Posterior cingulate gyrus (tissue), 11 donors: Measurements from ENCODE around the gene COL25A1.
A peak's percentile ranks its signal among the peaks of the same experiment; 100 is the strongest.

Source experiments
- DNase-seq, 10 donors: peaks; one replicate each; pipeline versions ENCODE4 v3.0.0 to v3.0.0-alpha.2; 2020 to 2021; ENCODE audit warnings: mixed read lengths in 3 of 10
- intact Hi-C: fragments of 100-400 bp; cut with DNase I; formaldehyde crosslinking; loops from one replicate; pipeline ENCODE4 v1.15.1; 2023

Gene COL25A1

DNA sequence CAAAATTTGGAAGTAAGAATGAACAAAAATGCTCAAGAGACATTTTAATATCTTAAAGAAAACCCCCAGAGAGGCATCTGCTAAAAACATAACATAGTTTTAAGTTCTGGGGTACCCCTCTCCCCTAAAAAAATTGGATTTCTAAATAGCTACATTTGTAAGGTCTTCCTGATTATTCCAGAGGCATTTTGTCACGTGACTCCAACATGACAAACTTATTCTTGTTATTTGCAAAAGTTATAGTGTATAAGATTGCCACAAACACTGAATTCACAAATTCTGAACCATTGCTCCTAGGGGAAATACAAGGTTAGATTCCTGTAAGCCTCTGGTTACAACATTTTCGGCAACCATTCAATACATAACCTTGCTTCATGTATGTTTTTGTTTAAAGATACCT, 73.4 kb downstream of the COL25A1 start:
- intact Hi-C loops, result no loop called here
- DNase-seq, result no peak

- no peak for DNase-seq
- intact Hi-C loops, result no loop called here
Observed at GRCh38 chr4:109218288-109218687, 84.2 kb downstream of the COL25A1 start.

- intact Hi-C loops, result no loop called here
- no peak for DNase-seq
Observed at GRCh38 chr4:109216085-109216696, 86.3 kb downstream of the COL25A1 start.

DNA sequence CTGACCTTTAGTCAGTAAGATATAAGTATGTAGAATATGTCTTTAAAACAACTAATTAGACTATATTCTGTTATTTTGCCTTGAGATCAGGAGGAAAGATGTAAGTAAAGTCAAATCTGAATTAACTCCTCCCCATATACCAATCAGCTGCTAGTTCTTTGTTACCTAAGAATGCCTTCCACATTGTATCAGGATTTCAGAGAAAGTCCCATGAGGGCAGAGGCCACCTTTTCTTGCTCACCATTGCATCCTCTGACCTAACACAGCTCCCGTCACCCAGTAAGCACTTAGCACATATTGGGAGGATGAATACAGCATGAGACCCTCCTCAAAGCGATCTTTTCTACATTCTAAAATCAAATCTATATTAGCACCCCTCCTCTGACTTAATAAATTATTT, 87.0 kb downstream of the COL25A1 start:
- intact Hi-C loops, result no loop called here
- DNase-seq, result no peak

GRCh38 chr4:109214622-109215301, 87.7 kb downstream of the COL25A1 start:
- intact Hi-C loops, result no loop called here
- DNase-seq, result no peak

GRCh38 chr4:109213056-109213455, 89.4 kb downstream of the COL25A1 start:
- intact Hi-C loops, result no loop called here
- no peak for DNase-seq

GRCh38 chr4:109211671-109212070, 90.8 kb downstream of the COL25A1 start:
- no peak for DNase-seq
- intact Hi-C loops, result no loop called here

DNA sequence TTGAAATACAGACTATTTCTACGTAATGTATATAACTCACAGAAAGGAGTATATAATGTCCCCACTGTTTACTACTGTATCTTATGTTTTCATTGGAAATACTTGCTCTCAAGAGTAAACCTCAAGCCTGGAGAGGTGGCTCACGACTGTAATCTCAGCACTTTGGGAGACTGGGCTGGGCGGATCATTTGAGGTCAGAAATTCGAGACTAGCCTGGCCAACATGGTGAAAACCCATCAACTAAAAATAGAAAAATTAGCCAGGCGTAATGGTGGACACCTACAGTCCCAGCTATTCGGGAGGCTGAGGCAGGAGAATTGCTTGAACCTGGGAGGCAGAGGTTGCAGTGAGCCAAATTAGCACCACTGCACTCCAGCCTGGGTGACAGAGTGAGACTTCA, 92.8 kb downstream of the COL25A1 start:
- intact Hi-C loops, result no loop called here
- DNase-seq, result peak in 1 of 10 donors; percentile 49

- no peak for DNase-seq
- intact Hi-C loops, result no loop called here
Observed at GRCh38 chr4:109207898-109208297, 94.6 kb downstream of the COL25A1 start.

DNA sequence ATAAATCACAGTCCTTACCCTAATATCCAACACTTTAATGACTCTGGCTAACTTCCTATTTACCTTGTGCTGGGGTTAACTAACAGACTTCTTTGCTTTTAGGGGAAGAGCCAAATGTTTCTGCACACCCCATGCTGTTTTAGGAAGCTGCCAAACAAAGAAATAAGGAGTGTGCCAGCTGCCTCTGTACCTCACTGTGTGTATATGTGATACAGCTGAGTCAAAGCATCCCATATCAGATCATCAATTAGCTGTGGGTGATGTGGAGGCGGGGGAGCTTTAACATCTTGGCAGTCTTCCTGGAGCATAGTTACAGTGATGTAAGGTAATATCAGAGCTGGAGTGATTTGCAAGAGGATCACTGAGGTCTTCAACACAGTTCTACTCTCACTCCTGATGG, 95.4 kb downstream of the COL25A1 start:
- intact Hi-C loops, result no loop called here

DNA sequence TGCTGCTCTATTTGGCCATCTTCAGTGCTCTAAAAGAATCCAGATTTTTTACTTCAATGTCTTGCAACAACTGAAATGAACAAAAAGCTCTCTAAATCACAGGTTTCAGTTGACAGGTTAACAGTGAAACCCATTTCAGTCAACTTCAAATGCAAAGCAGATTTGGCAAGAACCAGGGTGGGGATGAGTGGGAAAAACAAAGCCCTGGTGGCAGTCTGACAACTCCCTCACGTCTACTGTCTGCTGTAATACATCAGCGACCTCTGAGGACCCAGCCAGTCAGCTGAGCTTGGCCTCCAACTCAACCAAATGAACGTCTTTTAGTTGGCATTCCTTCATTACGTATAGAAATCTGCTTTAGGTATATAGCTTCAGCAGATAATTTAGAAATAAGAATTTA, 95.8 kb downstream of the COL25A1 start:
- intact Hi-C loops, result no loop called here
- DNase-seq, result no peak

More for the DNA sequence above, 95.4 kb downstream of the COL25A1 start:
- DNase-seq, result no peak

DNA sequence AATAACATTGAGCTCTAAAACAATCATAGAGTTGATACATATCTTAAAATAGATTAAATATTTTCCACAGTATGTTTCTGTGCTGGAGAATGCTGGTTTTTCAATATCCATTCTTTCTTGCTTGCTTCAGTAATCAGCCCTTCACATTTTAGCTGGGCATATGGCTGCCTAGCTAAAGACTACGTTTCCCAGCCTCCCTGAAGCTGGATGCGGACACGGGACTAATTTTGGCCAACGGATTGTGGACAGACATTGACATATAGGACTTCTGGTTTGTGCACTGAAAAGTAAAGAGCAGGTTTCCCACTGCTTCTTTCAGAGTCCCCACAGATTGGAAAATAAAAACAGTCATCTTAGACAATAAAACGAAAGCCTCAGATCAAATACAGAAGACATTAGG, 97.3 kb downstream of the COL25A1 start:
- intact Hi-C loops, result no loop called here
- DNase-seq, result no peak

GRCh38 chr4:109199585-109199984, 102.9 kb downstream of the COL25A1 start:
- no peak for DNase-seq
- intact Hi-C loops, result no loop called here

DNA sequence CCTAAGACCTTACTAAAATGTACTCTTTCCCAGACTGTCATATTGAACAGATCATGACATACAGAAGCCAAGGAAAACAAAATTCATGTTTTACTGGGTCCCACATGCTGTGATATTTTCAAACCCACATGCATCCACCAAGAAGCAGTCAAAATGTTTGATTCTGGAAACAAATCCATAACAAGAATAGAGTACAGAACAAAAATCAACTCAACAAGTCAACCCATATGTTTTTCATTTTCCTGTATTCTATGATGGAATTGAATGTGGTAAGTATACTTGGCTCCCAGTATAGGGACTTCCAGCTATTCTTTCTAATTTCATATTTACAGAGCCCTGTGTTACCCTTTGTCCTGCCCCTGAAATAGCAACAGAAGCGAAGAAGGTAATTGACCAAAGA, 106.8 kb downstream of the COL25A1 start:
- intact Hi-C loops, result no loop called here
- no peak for DNase-seq

DNA sequence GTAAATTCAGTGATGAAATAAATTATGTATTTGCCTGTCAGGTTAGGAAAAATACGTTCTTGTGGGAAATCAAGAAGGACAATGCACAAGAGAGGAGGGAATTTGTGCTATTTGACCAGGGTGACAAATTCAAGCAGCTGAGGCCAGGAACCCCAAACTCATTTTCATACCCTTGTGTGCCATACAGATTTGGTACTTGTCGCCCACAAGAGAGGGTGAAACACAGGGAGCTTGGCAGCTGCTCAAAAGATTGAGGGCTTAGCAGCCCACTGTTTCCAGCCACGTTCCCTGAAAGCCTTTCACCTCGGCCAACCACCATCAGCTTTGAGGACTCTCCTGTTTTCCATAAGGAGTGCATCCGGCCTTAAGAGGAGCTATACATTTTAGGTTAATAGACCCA, 111.2 kb downstream of the COL25A1 start:
- intact Hi-C loops, result no loop called here
- no peak for DNase-seq

- intact Hi-C loops, result no loop called here
- DNase-seq, result no peak
Observed at GRCh38 chr4:109186458-109186945, 116.0 kb downstream of the COL25A1 start.

DNA sequence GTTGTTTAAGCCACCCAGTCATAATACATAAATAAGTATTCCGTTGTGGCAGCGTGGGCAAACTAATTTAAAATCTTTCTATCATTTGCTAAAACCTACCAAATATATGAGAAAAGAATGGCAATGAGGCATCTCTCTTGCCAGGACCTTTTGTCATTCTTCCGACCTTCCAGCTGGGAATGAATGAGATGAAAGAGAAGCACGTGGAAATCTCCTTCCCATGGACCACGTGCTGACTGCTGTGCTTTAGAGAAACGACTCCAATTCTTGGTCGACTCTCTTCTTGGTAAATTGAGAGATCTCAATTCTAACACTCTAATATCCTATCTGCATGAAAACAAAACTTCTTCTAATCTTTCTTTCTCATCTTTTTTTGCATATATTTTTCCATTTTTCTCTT, 116.5 kb downstream of the COL25A1 start:
- intact Hi-C loops, result no loop called here
- no peak for DNase-seq

DNA sequence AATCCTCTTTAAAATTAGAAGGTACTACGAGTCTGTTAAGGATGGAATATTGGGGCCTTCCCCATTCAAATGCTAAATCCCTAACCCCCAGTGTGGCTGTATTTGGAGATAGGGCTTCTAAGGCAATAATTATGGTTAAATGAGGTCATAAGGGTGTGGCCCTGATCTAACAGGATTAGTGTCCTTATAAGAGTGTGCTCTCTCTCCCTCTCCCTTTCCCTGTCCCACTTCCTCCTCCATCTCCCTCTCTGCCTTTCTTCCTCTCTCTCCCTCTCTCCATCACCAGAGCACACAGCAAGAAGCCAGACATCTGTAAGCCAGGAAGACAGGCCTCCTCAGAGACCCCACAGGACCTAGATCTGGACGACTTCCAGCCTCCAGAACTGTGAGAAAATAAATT, 116.9 kb downstream of the COL25A1 start:
- DNase-seq, result no peak
- intact Hi-C loops, result no loop called here

- DNase-seq, result no peak
- intact Hi-C loops, result no loop called here
Observed at GRCh38 chr4:109184491-109184961, 117.9 kb downstream of the COL25A1 start.

DNA sequence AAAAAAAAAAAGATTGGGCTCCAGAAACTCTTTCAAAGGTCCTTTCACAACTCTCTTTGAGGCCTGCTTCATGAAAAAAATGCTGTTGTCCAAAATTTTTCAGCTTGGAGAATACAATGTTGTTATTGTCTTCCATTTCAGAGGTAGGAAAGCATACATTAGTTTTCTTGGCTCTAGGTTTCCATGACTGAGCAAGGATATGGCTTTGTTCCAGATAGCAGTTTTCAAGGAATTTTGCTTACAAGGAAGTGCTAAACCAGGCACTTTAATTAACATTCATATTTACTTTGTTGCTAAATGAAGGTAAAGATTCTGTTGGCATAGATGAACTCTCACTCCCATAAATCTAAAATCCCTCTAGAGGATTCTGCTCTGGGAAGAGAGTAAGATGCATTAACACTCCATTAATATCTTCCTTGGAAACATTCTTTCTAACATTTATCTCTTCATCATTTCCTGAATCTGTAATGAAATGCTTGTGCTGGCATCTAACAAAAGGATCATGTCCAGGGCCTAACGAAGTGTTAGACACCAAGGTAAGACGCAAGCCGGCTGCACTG, 118.4 kb downstream of the COL25A1 start:
- no peak for DNase-seq
- intact Hi-C loops, result no loop called here

GRCh38 chr4:109182696-109183095, 119.8 kb downstream of the COL25A1 start:
- intact Hi-C loops, result no loop called here
- no peak for DNase-seq

- intact Hi-C loops, result no loop called here
Observed at GRCh38 chr4:109179061-109179460, 123.4 kb downstream of the COL25A1 start.

More at GRCh38 chr4:109179061-109179460, 123.4 kb downstream of the COL25A1 start:
- DNase-seq, result no peak
